Neuronal stem cell (in vitro differentiated cells): ENCODE measurements around the gene CMSS1.

Experiments used
- DNase-seq: peaks from one replicate; pipeline ENCODE4 v3.0.0-alpha.2; 2013; ENCODE audit warnings: low spot score
- H2AFZ ChIP-seq: one replicate; pipeline ENCODE4 v1.6.1; 2013; ENCODE audit warnings: mild to moderate bottlenecking, low read length, inconsistent platforms
- H2AK5ac ChIP-seq: 2 replicates; pipeline ENCODE4 v1.6.1; 2013; ENCODE audit warnings: low read depth, mild to moderate bottlenecking, inconsistent platforms, low read length, moderate library complexity, mixed read lengths
- H2BK120ac ChIP-seq: 2 replicates; pipeline ENCODE4 v1.6.1; 2013; ENCODE audit warnings: low read depth, mild to moderate bottlenecking, inconsistent platforms, low read length, moderate library complexity, mixed read lengths
- H2BK12ac ChIP-seq: one replicate; pipeline ENCODE4 v1.6.1; 2013; ENCODE audit warnings: low read length, inconsistent platforms
- H2BK15ac ChIP-seq: 2 replicates; pipeline ENCODE4 v1.6.1; 2013; ENCODE audit warnings: mild to moderate bottlenecking, low read length, inconsistent platforms, mixed read lengths
- H2BK5ac ChIP-seq: one replicate; pipeline ENCODE4 v1.6.1; 2013; ENCODE audit warnings: inconsistent platforms, mild to moderate bottlenecking, low read length, moderate library complexity
- H3K14ac ChIP-seq: one replicate; pipeline ENCODE4 v1.6.1; 2013; ENCODE audit warnings: low read length, inconsistent platforms
- H3K18ac ChIP-seq: 2 replicates; pipeline ENCODE4 v1.6.1; 2013; ENCODE audit warnings: low read length, inconsistent platforms
- H3K23ac ChIP-seq: 2 replicates; pipeline ENCODE4 v1.6.1; 2013; ENCODE audit warnings: low read depth, mild to moderate bottlenecking, mixed read lengths, low read length, inconsistent platforms; ENCODE audit not compliant: poor library complexity
- H3K27ac ChIP-seq: replicated peaks from 3 replicates; pipeline ENCODE4 v1.5.1; 2013; ENCODE audit warnings: low read length, inconsistent platforms
- H3K27me3 ChIP-seq, 3 experiments: 2 replicates each; pipeline ENCODE4 v1.6.1; 2013; ENCODE audit warnings: low read length in 3 of 3, mild to moderate bottlenecking in 2 of 3, inconsistent platforms in 1 of 3, low read depth in 1 of 3, mixed read lengths in 1 of 3, moderate library complexity in 1 of 3; ENCODE audit not compliant: control insufficient read depth in 3 of 3, insufficient read depth in 3 of 3
- H3K36me3 ChIP-seq, 2 donors: replicated peaks in 1 of 2; 2 replicates each; pipeline ENCODE4 v1.6.1; 2013; ENCODE audit warnings: low read length in 2 of 2; ENCODE audit not compliant: control insufficient read depth in 2 of 2, insufficient read depth in 2 of 2
- H3K4ac ChIP-seq: 2 replicates; pipeline ENCODE4 v1.6.1; 2013; ENCODE audit warnings: inconsistent platforms, mild to moderate bottlenecking, low read length, moderate library complexity
- H3K4me1 ChIP-seq, 2 donors: 1 replicate in 1 of 2; 2 replicates in 1 of 2; pipeline ENCODE4 v1.6.1; 2013; ENCODE audit warnings: low read length in 2 of 2, low read depth in 1 of 2; ENCODE audit not compliant: control insufficient read depth in 2 of 2, insufficient read depth in 1 of 2
- H3K4me2 ChIP-seq: one replicate; pipeline ENCODE4 v1.6.1; 2013; ENCODE audit warnings: mild to moderate bottlenecking, low read length, inconsistent platforms; ENCODE audit not compliant: insufficient read depth, poor library complexity, severe bottlenecking
- H3K4me3 ChIP-seq, 2 donors: 2 replicates each; pipeline ENCODE4 v1.5.1; 2013; ENCODE audit warnings: low read length in 2 of 2, mild to moderate bottlenecking in 2 of 2, inconsistent platforms in 1 of 2, moderate library complexity in 1 of 2
- H3K79me1 ChIP-seq: one replicate; pipeline ENCODE4 v1.6.1; 2013; ENCODE audit warnings: low read depth, mild to moderate bottlenecking, inconsistent platforms, low read length, moderate library complexity
- H3K9ac ChIP-seq: one replicate; pipeline ENCODE4 v1.6.1; 2013; ENCODE audit warnings: mild to moderate bottlenecking, low read depth, low read length, inconsistent platforms; ENCODE audit not compliant: poor library complexity
- H3K9me3 ChIP-seq, 2 donors: replicated peaks in 1 of 2; 2 replicates each; pipeline versions ENCODE3 to v1.6.1; 2013; ENCODE audit warnings: low read length in 2 of 2, mild to moderate bottlenecking in 2 of 2, inconsistent platforms in 1 of 2, low read depth in 1 of 2, mixed read lengths in 1 of 2, moderate library complexity in 1 of 2; ENCODE audit not compliant: control insufficient read depth in 2 of 2, insufficient read depth in 1 of 2
- H4K8ac ChIP-seq: one replicate; pipeline ENCODE4 v1.6.1; 2013; ENCODE audit warnings: low read depth, mild to moderate bottlenecking, inconsistent platforms, low read length, moderate library complexity
- H4K91ac ChIP-seq: one replicate; pipeline ENCODE4 v1.6.1; 2013; ENCODE audit warnings: low read length, low read depth, mild to moderate bottlenecking, inconsistent platforms; ENCODE audit not compliant: poor library complexity
- WGBS, 2 donors: extraction: QIAGEN DNeasy Blood & Tissue Kit; methylation state at CpG; one replicate each; pipeline ENCODE4 v1.1.7; 2013; ENCODE audit warnings: missing lambda C conversion rate in 2 of 2, mixed read lengths in 1 of 2; ENCODE audit not compliant: insufficient read length in 2 of 2, insufficient replicate concordance in 1 of 2; ENCODE audit errors: extremely low coverage in 2 of 2; 5-methylcytosine and 5-hydroxymethylcytosine counted together

Gene CMSS1

DNA sequence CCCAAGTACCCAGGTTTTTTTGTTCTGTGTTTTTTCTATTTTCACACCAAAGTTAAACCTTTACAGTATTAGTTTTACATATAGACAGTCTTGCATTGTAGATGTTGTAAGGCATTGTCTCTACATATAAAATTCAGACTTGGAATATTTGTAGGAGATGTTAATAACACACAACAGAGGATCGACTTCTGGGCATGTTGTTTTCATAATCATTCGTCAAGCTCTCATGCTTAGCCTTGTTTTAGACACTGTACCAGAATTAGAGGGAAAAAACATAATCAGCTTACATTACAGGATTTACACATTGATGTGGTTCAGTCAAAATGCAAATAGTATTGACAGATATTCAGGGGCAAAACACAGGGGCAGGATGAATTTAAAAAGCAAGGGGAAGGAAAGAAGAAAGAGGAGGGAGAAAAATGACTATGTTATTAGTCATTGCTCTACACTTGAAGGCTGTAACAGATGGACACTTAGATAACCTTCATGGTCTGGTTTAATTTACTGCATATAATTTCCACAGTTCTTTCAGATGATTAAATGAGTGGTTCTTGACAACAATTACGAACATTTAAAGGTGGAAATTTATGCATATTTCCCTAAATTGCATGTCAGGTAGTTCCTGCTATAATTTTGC, 7.5 kb downstream of the CMSS1 start:
- no peak overlapping the region for H2BK12ac ChIP-seq
- H3K27ac ChIP-seq, result no peak overlapping the region
- DNase-seq, result no peak
- H3K14ac ChIP-seq, result no peak overlapping the region
- no CpG with 5 or more reads among the region's 3 CpGs for WGBS, 2 donors
- H4K91ac ChIP-seq, result no peak overlapping the region
- no peak overlapping the region for H2AK5ac ChIP-seq
- H3K79me1 ChIP-seq, result no peaks in the 10 kb centered on the region
- no peak overlapping the region for H3K18ac ChIP-seq
- H3K36me3 ChIP-seq, result no peaks in the 10 kb centered on the region
- no peaks in the 10 kb centered on the region for H3K9me3 ChIP-seq
- no peaks in the 10 kb centered on the region for H3K27me3 ChIP-seq
- no peak overlapping the region for H2BK120ac ChIP-seq
- H3K4me3 ChIP-seq, result no peak overlapping the region
- H4K8ac ChIP-seq, result no peak overlapping the region
- no peak overlapping the region for H2BK15ac ChIP-seq
- H3K4me2 ChIP-seq, result no peak overlapping the region
- H2BK5ac ChIP-seq, result no peak overlapping the region
- no peak overlapping the region for H2AFZ ChIP-seq
- no peak overlapping the region for H3K23ac ChIP-seq
- H3K9ac ChIP-seq, result no peak overlapping the region
- peaks cover 0 to 3% of the 10 kb centered on the region in 2 donors for H3K4me1 ChIP-seq
- no peak overlapping the region for H3K4ac ChIP-seq

DNA sequence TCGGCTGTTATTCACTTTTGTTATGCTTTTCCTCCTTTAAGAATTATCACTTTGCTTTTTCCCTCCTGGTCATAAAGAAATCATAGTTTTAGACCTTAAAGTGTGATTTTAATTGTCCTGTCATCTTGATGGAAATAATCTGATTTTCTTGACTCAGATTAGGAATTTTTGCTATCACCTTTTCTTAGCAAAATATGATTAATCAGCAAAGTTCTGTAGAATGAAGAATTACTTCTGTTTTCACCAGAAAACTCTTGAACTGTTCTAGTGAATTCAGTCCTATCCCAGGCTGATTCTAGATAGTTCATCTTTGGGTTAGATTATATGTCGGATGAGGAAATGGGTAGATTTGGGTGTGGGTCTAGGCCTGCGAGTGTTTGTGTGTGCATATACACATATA, 12.2 kb downstream of the CMSS1 start:
- Histone ChIP-seq H3K9me3 (no peaks in the 10 kb centered on the region), H3K18ac (no peak overlapping the region), H3K27ac (no peak overlapping the region), H2AFZ (no peak overlapping the region), H2AK5ac (no peak overlapping the region), H2BK5ac (no peak overlapping the region), H3K4me2 (no peak overlapping the region), H3K27me3 (no peaks in the 10 kb centered on the region), H3K4me1 (peaks cover 0 to 1% of the 10 kb centered on the region in 2 donors), H3K14ac (no peak overlapping the region), H2BK12ac (no peak overlapping the region), H3K4ac (no peak overlapping the region), H2BK15ac (no peak overlapping the region), H3K79me1 (no peaks in the 10 kb centered on the region), H4K8ac (no peak overlapping the region), H3K9ac (no peak overlapping the region), H2BK120ac (no peak overlapping the region), H3K36me3 (no peaks in the 10 kb centered on the region), H3K23ac (no peak overlapping the region), H3K4me3 (no peak overlapping the region), H4K91ac (no peak overlapping the region)
- WGBS, 2 donors, result no CpG with 5 or more reads among the region's 3 CpGs
- no peak for DNase-seq

- Histone ChIP-seq H3K4me3 (no peak overlapping the region), H3K79me1 (peaks cover 1% of the 10 kb centered on the region), H2BK120ac (no peak overlapping the region), H3K4me1 (peaks cover 0 to under 1% of the 10 kb centered on the region in 2 donors), H3K27me3 (no peaks in the 10 kb centered on the region), H2AK5ac (no peak overlapping the region), H3K9me3 (no peaks in the 10 kb centered on the region), H2BK5ac (no peak overlapping the region), H3K9ac (no peak overlapping the region), H3K4ac (no peak overlapping the region), H3K27ac (no peak overlapping the region), H2AFZ (no peak overlapping the region), H4K8ac (no peak overlapping the region), H3K4me2 (no peak overlapping the region), H2BK12ac (no peak overlapping the region), H2BK15ac (no peak overlapping the region), H3K23ac (no peak overlapping the region), H3K14ac (no peak overlapping the region), H3K36me3 (no peaks in the 10 kb centered on the region), H3K18ac (no peak overlapping the region), H4K91ac (no peak overlapping the region)
- DNase-seq, result no peak
- WGBS, 2 donors, result no CpG with 5 or more reads among the region's 4 CpGs
These were observed 16.0 kb downstream of the CMSS1 start for GRCh38 chr3:99833617-99834205.

GRCh38 chr3:99834211-99834957, 16.7 kb downstream of the CMSS1 start:
- H3K14ac ChIP-seq, result no peak overlapping the region
- H4K8ac ChIP-seq, result no peak overlapping the region
- H3K4me3 ChIP-seq, result no peak overlapping the region
- no peaks in the 10 kb centered on the region for H3K9me3 ChIP-seq
- no peak overlapping the region for H3K4ac ChIP-seq
- H3K4me1 ChIP-seq, result no peaks in the 10 kb centered on the region
- H2BK5ac ChIP-seq, result no peak overlapping the region
- no peak overlapping the region for H4K91ac ChIP-seq
- no peaks in the 10 kb centered on the region for H3K27me3 ChIP-seq
- H3K23ac ChIP-seq, result no peak overlapping the region
- WGBS, 2 donors, result no CpG with 5 or more reads among the region's 2 CpGs
- no peak overlapping the region for H3K4me2 ChIP-seq
- no peak overlapping the region for H2BK120ac ChIP-seq
- H2AFZ ChIP-seq, result no peak overlapping the region
- peaks cover 3% of the 10 kb centered on the region for H3K79me1 ChIP-seq
- H3K9ac ChIP-seq, result no peak overlapping the region
- no peaks in the 10 kb centered on the region for H3K36me3 ChIP-seq
- no peak overlapping the region for H2BK12ac ChIP-seq
- H3K27ac ChIP-seq, result no peak overlapping the region
- H3K18ac ChIP-seq, result no peak overlapping the region
- H2AK5ac ChIP-seq, result no peak overlapping the region
- DNase-seq, result no peak
- no peak overlapping the region for H2BK15ac ChIP-seq
